IMR-90 (cell line): ENCODE results near the gene OSER1. TPM values are rescaled to one million over a fixed set of nuclear protein-coding genes. Genes with fewer than 3 reads are reported as not detected.

Source experiments
- ATAC-seq: fragments of 200-7000 bp; cut with Tn5 transposase; 2 replicates; pipeline ENCODE4 v1.9.1; 2020; ENCODE audit warnings: low read depth, mild to moderate bottlenecking, moderate library complexity
- BruUV-seq: library from RNA; stranded (reverse); fragments of 400-500 nt; replicated peaks from 2 replicates; lab custom pipeline; 2021; lab: Mats Ljungman, UMichigan
- CTCF ChIA-PET: fragments of 300-600 bp; formaldehyde crosslinking; extraction: SDS; loops from one replicate; lab custom pipeline; 2021; ENCODE audit warnings: antibody characterized with exemption; lab: Yijun Ruan, JAX
- POLR2A ChIA-PET: fragments of 300-600 bp; sonication (Branson Sonifier 250); formaldehyde crosslinking; loops from one replicate; lab custom pipeline; 2022; ENCODE audit warnings: antibody characterized with exemption; ENCODE audit not compliant: unreplicated experiment; lab: Charles Lee
- DNase-seq: peaks from one replicate; pipeline ENCODE4 v3.0.0; 2013
- H2AFZ ChIP-seq: replicated peaks from 2 replicates; pipeline ENCODE3; 2013; ENCODE audit warnings: low read length, mild to moderate bottlenecking; ENCODE audit not compliant: poor library complexity
- H2AK5ac ChIP-seq: 2 replicates; pipeline ENCODE4 v1.6.1; 2013; ENCODE audit warnings: low read depth, low read length, inconsistent platforms
- H2AK9ac ChIP-seq: replicated peaks from 2 replicates; pipeline ENCODE3; 2013; ENCODE audit warnings: mild to moderate bottlenecking, low read depth, low read length, moderate library complexity; ENCODE audit not compliant: poor library complexity
- H2BK120ac ChIP-seq: 2 replicates; pipeline ENCODE4 v1.6.1; 2013; ENCODE audit warnings: low read depth, low read length, inconsistent platforms
- H2BK15ac ChIP-seq: 3 replicates; pipeline ENCODE4 v1.6.1; 2013; ENCODE audit warnings: low read depth, low read length, inconsistent platforms
- H2BK20ac ChIP-seq: 2 replicates; pipeline ENCODE4 v1.6.1; 2013; ENCODE audit warnings: low read depth, mild to moderate bottlenecking, inconsistent platforms, low read length, moderate library complexity
- H2BK5ac ChIP-seq: 2 replicates; pipeline ENCODE4 v1.6.1; 2013; ENCODE audit warnings: mild to moderate bottlenecking, low read depth, low read length, inconsistent platforms; ENCODE audit not compliant: poor library complexity, severe bottlenecking
- H3K14ac ChIP-seq: replicated peaks from 2 replicates; pipeline ENCODE4 v1.6.1; 2013; ENCODE audit warnings: low read depth, low read length, inconsistent platforms
- H3K18ac ChIP-seq: 2 replicates; pipeline ENCODE4 v1.6.1; 2013; ENCODE audit warnings: low read depth, low read length, control low read depth
- H3K23ac ChIP-seq: 2 replicates; pipeline ENCODE4 v1.6.1; 2013; ENCODE audit warnings: low read depth, low read length, inconsistent platforms
- H3K27ac ChIP-seq: 2 replicates; pipeline ENCODE4 v1.5.1; 2013; ENCODE audit warnings: mild to moderate bottlenecking, control low read depth, low read length; ENCODE audit not compliant: insufficient read depth
- H3K27me3 ChIP-seq: 2 replicates; pipeline ENCODE4 v1.6.1; 2013; ENCODE audit warnings: low read length; ENCODE audit not compliant: control insufficient read depth, insufficient read depth
- H3K36me3 ChIP-seq: 2 replicates; pipeline ENCODE4 v1.6.1; 2013; ENCODE audit warnings: low read length, mixed read lengths; ENCODE audit not compliant: control insufficient read depth, insufficient read depth
- H3K4ac ChIP-seq: 2 replicates; pipeline ENCODE4 v1.6.1; 2013; ENCODE audit warnings: low read depth, low read length, inconsistent platforms
- H3K4me1 ChIP-seq: 2 replicates; pipeline ENCODE4 v1.6.1; 2013; ENCODE audit warnings: low read length, mixed read lengths; ENCODE audit not compliant: control insufficient read depth, insufficient read depth
- H3K4me2 ChIP-seq: 2 replicates; pipeline ENCODE4 v1.6.1; 2013; ENCODE audit warnings: low read depth, mild to moderate bottlenecking, control low read depth, low read length, moderate library complexity
- H3K4me3 ChIP-seq: 2 replicates; pipeline ENCODE4 v1.5.1; 2013; ENCODE audit warnings: low read depth, mild to moderate bottlenecking, control low read depth, low read length, moderate library complexity; ENCODE audit not compliant: insufficient read depth
- H3K56ac ChIP-seq: 2 replicates; pipeline ENCODE4 v1.6.1; 2013; ENCODE audit warnings: low read length, inconsistent platforms; ENCODE audit not compliant: insufficient read depth; ENCODE audit errors: extremely low read depth
- H3K79me1 ChIP-seq, 2 experiments: 2 replicates each; pipeline ENCODE4 v1.6.1; 2013; ENCODE audit warnings: low read length in 2 of 2, inconsistent platforms in 1 of 2, low read depth in 1 of 2
- H3K9ac ChIP-seq: 2 replicates; pipeline ENCODE4 v1.6.1; 2013; ENCODE audit warnings: low read depth, low read length, control low read depth
- H3K9me1 ChIP-seq: 2 replicates; pipeline ENCODE4 v1.6.1; 2013; ENCODE audit warnings: low read length, inconsistent platforms; ENCODE audit not compliant: insufficient read depth
- H3K9me3 ChIP-seq: 2 replicates; pipeline ENCODE4 v1.6.1; 2013; ENCODE audit warnings: low read length; ENCODE audit not compliant: control insufficient read depth, insufficient read depth
- H4K20me1 ChIP-seq: 2 replicates; pipeline ENCODE4 v1.6.1; 2013; ENCODE audit warnings: low read length, inconsistent platforms; ENCODE audit not compliant: insufficient read depth
- H4K5ac ChIP-seq: 2 replicates; pipeline ENCODE4 v1.6.1; 2013; ENCODE audit warnings: mild to moderate bottlenecking, low read depth, low read length, control low read depth
- H4K8ac ChIP-seq, 2 experiments: 2 replicates each; pipeline ENCODE4 v1.6.1; 2013; ENCODE audit warnings: low read depth in 2 of 2, low read length in 2 of 2, control low read depth in 1 of 2, inconsistent platforms in 1 of 2
- H4K91ac ChIP-seq: 2 replicates; pipeline ENCODE4 v1.6.1; 2013; ENCODE audit warnings: low read depth, low read length, inconsistent platforms; ENCODE audit not compliant: insufficient read depth
- CHD1 ChIP-seq: IDR thresholded peaks from 2 replicates; pipeline ENCODE4 v1.6.1; 2012; ENCODE audit warnings: low read depth, low read length, improper control_type of control experiment
- CTCF ChIP-seq: conservative IDR thresholded peaks from 2 replicates; pipeline ENCODE4 v1.5.1; 2012; ENCODE audit warnings: mild to moderate bottlenecking, low read depth, low read length, improper control_type of control experiment
- POLR2A ChIP-seq: IDR thresholded peaks from 2 replicates; pipeline ENCODE4 v1.6.1; 2012; ENCODE audit warnings: mild to moderate bottlenecking, low read depth, low read length
- SMC3 ChIP-seq: fragments of 150-350 bp; IDR thresholded peaks from 2 replicates; pipeline ENCODE4 v1.6.1; 2016; ENCODE audit warnings: low read depth, mild to moderate bottlenecking, antibody characterized with exemption, low read length, moderate library complexity
- USF2 ChIP-seq: fragments of 150-350 bp; IDR thresholded peaks from 2 replicates; pipeline ENCODE4 v1.6.1; 2017; ENCODE audit warnings: mild to moderate bottlenecking, antibody characterized with exemption, low read length, low read depth
- WGBS, 2 experiments: methylation state at CpG; one replicate each; pipeline versions ENCODE4 v1.1.5 to v1.1.7; 2013; ENCODE audit warnings: missing lambda C conversion rate in 2 of 2; ENCODE audit not compliant: insufficient read length in 1 of 2; ENCODE audit errors: extremely low coverage in 2 of 2; 5-methylcytosine and 5-hydroxymethylcytosine counted together
- dilution Hi-C: fragments of 300-500 bp; cut with HindIII; formaldehyde crosslinking; loops from one replicate; pipeline ENCODE4 v1.14.3; 2018; ENCODE audit warnings: low sequenced_read_pairs; ENCODE audit not compliant: unreplicated experiment
- in situ Hi-C: fragments of 300-500 bp; cut with MboI; formaldehyde crosslinking; loops from 3 replicates; pipeline ENCODE4 v1.14.3; 2019; ENCODE audit warnings: low sequenced_read_pairs, inconsistent platforms, mixed read lengths
- intact Hi-C: fragments of 100-400 bp; cut with micrococcal nuclease; formaldehyde crosslinking; loops from 2 replicates; pipeline ENCODE4 v1.10.0; 2022
- polyA plus RNA-seq, 3 experiments: library from polyadenylated mRNA; depleted of rRNA; stranded (reverse); fragments of >200 nt; gene quantifications; 2 replicates each; pipeline ENCODE4 v1.2.3, GENCODE V29; 2012; ENCODE audit warnings: low replicate concordance in 1 of 3
- total RNA-seq: library from RNA; depleted of rRNA; stranded (reverse); fragments of >200 nt; gene quantifications from 2 replicates; pipeline ENCODE4 v1.2.3, GENCODE V29; 2012

The OSER1 gene
- total and polyA plus RNA-seq, 2 of the 4 experiments (the other 2 are of a cell fraction) = 32.6 to 70.6 TPM

GRCh38 chr20:44219170-44219730 is 8.7 kb upstream of the OSER1 start:
- TF ChIP-seq USF2 = no peak
- no peak for TF ChIP-seq SMC3
- TF ChIP-seq CTCF = no peak
- no peak for TF ChIP-seq POLR2A
- no peak for TF ChIP-seq CHD1
- H3K23ac ChIP-seq = no peak overlapping the region
- H2AFZ ChIP-seq = no peak overlapping the region
- no TSS peak for BruUV-seq
- H3K9ac ChIP-seq = no peak overlapping the region
- DNase-seq (no peak), ATAC-seq (no peak)
- H3K18ac ChIP-seq = no peak overlapping the region
- intact Hi-C loops = loop anchor here (10.0 kb wide), 1 partner anchor 666 kb away; the partner anchor contains the start of gene YWHAB
- in situ Hi-C loops = loop anchor here (5.0 to 10.0 kb wide), 3 partner anchors 93 to 386 kb away; partner anchors contain the start of genes FITM2 and TTPAL
- no peaks in the 10 kb centered on the region for H3K9me1 ChIP-seq
- ChIA-PET POLR2A (interaction anchor here (0.5 kb wide), 1 partner anchor 290 kb away, joined by 4 read pairs; no protein-coding TSS in a partner anchor), CTCF (interaction anchor here (0.7 to 3.5 kb wide), 2 partner anchors 76 to 93 kb away, joined by 3 to 52 read pairs; partner anchors contain the start of gene FITM2)
- no peak overlapping the region for H2AK9ac ChIP-seq
- H3K56ac ChIP-seq = no peak overlapping the region
- H3K4ac ChIP-seq = no peak overlapping the region
- no peaks in the 10 kb centered on the region for H3K27me3 ChIP-seq
- H3K79me1 ChIP-seq = no peaks in the 10 kb centered on the region
- no peak overlapping the region for H2BK20ac ChIP-seq
- H3K4me3 ChIP-seq = no peak overlapping the region
- H2BK120ac ChIP-seq = no peak overlapping the region
- WGBS, 2 experiments = 20% methylated on average over 2 of the region's 5 CpGs; no CpG with 5 or more reads in 1 of the 2 experiments
- H2BK15ac ChIP-seq = no peak overlapping the region
- H2AK5ac ChIP-seq = no peak overlapping the region
- dilution Hi-C loops = no loop called here
- H3K27ac ChIP-seq = no peak overlapping the region
- no peak overlapping the region for H4K5ac ChIP-seq
- no peak overlapping the region for H4K8ac ChIP-seq
- H4K20me1 ChIP-seq = no peaks in the 10 kb centered on the region
- no peaks in the 10 kb centered on the region for H3K9me3 ChIP-seq
- H2BK5ac ChIP-seq = no peak overlapping the region
- H3K36me3 ChIP-seq = no peaks in the 10 kb centered on the region
- no peaks in the 10 kb centered on the region for H3K4me1 ChIP-seq
- H4K91ac ChIP-seq = no peak overlapping the region
- H3K14ac ChIP-seq = no peak overlapping the region
- H3K4me2 ChIP-seq = no peak overlapping the region
